HepG2 (cell line): Measurements from ENCODE around the gene KIAA0930. TPM values are rescaled to one million over a fixed set of nuclear protein-coding genes. Genes with fewer than 3 reads are reported as not detected.

Experiments used
- ARID2 ChIP-seq: sonication (generic); formaldehyde crosslinking; IDR thresholded peaks from 2 replicates; pipeline ENCODE4 v1.8.1; 2022; ENCODE audit warnings: mild to moderate bottlenecking, missing genetic modification reagents, borderline replicate concordance
- BORCS8-MEF2B ChIP-seq: sonication (generic); formaldehyde crosslinking; IDR thresholded peaks from 2 replicates; pipeline ENCODE4 v1.8.0; 2022; ENCODE audit warnings: mild to moderate bottlenecking, missing genetic modification reagents
- CBX1 ChIP-seq: IDR thresholded peaks from one replicate; pipeline ENCODE4 v1.6.1; 2016; ENCODE audit warnings: antibody characterized with exemption, low read depth
- EP300 ChIP-seq, 3 experiments: sonication (generic) in 1 of 3; formaldehyde crosslinking in 1 of 3; IDR thresholded peaks; 2 replicates each; pipeline versions ENCODE4 v1.5.1 to v1.6.1; 2011 to 2020; ENCODE audit warnings: low read depth in 2 of 3, low read length in 2 of 3, borderline replicate concordance in 1 of 3, improper control_type of control experiment in 1 of 3, mild to moderate bottlenecking in 1 of 3, missing genetic modification reagents in 1 of 3, moderate library complexity in 1 of 3
- KDM2A ChIP-seq: sonication (generic); formaldehyde crosslinking; IDR thresholded peaks from 2 replicates; pipeline ENCODE4 v1.4.0; 2020; ENCODE audit warnings: low read depth, missing genetic modification reagents, borderline replicate concordance
- KLF16 ChIP-seq, 2 experiments: sonication (generic) in 1 of 2; formaldehyde crosslinking in 1 of 2; IDR thresholded peaks; 2 replicates each; pipeline versions ENCODE4 v1.6.1 to v1.8.0; 2016 to 2023; ENCODE audit warnings: missing genetic modification reagents in 2 of 2, missing compliant biosample characterization in 1 of 2
- MAZ ChIP-seq, 2 experiments: sonication (generic) in 1 of 2; formaldehyde crosslinking in 1 of 2; IDR thresholded peaks; 2 replicates each; pipeline versions ENCODE4 v1.5.0 to v1.6.1; 2012 to 2020; ENCODE audit warnings: low read depth in 2 of 2, mild to moderate bottlenecking in 2 of 2, borderline replicate concordance in 1 of 2, improper control_type of control experiment in 1 of 2, low read length in 1 of 2, missing genetic modification reagents in 1 of 2, moderate library complexity in 1 of 2
- MED8 ChIP-seq: sonication (generic); formaldehyde crosslinking; IDR thresholded peaks from 2 replicates; pipeline ENCODE4 v1.8.1; 2023; ENCODE audit warnings: mild to moderate bottlenecking, missing genetic modification reagents; ENCODE audit not compliant: insufficient replicate concordance
- MIXL1 ChIP-seq: IDR thresholded peaks from 2 replicates; pipeline ENCODE4 v1.6.1; 2016
- MLX ChIP-seq: IDR thresholded peaks from 2 replicates; pipeline ENCODE4 v1.6.1; 2016
- MTA3 ChIP-seq: sonication (generic); formaldehyde crosslinking; IDR thresholded peaks from 2 replicates; pipeline ENCODE4 v1.4.0; 2020; ENCODE audit warnings: missing genetic modification reagents
- NCOR1 ChIP-seq: fragments of 200-600 bp; sonication (generic); IDR thresholded peaks from 2 replicates; pipeline ENCODE4 v1.7.0; 2017; ENCODE audit warnings: antibody characterized with exemption, low read length, borderline replicate concordance
- NFE2 ChIP-seq: sonication (generic); formaldehyde crosslinking; IDR thresholded peaks from 2 replicates; pipeline ENCODE4 v1.4.0; 2020; ENCODE audit warnings: missing genetic modification reagents
- NR2C2 ChIP-seq: sonication (generic); formaldehyde crosslinking; IDR thresholded peaks from 2 replicates; pipeline ENCODE4 v1.4.0; 2020; ENCODE audit warnings: missing genetic modification reagents, mild to moderate bottlenecking, moderate library complexity, borderline replicate concordance
- PHF20 ChIP-seq: sonication (generic); formaldehyde crosslinking; IDR thresholded peaks from 2 replicates; pipeline ENCODE4 v1.5.0; 2020; ENCODE audit warnings: mild to moderate bottlenecking, missing genetic modification reagents
- POLR2G ChIP-seq: fragments of 200-400 bp; formaldehyde crosslinking; IDR thresholded peaks from 2 replicates; pipeline ENCODE4 v1.6.1; 2018; ENCODE audit warnings: mild to moderate bottlenecking, low read depth, low read length, moderate library complexity
- RBM39 ChIP-seq: fragments of 200-400 bp; formaldehyde crosslinking; IDR thresholded peaks from one replicate; pipeline ENCODE4 v1.6.1; 2018; ENCODE audit warnings: antibody characterized with exemption, mild to moderate bottlenecking, low read depth, low read length; ENCODE audit not compliant: poor library complexity, severe bottlenecking
- RFXANK ChIP-seq: IDR thresholded peaks from 2 replicates; pipeline ENCODE4 v1.6.1; 2016
- TARDBP ChIP-seq: sonication (generic); formaldehyde crosslinking; IDR thresholded peaks from 2 replicates; pipeline ENCODE4 v1.8.0; 2022; ENCODE audit warnings: mild to moderate bottlenecking, missing genetic modification reagents
- XRCC5 ChIP-seq: fragments of 200-400 bp; formaldehyde crosslinking; optimal IDR thresholded peaks from 2 replicates; pipeline ENCODE3; 2017; ENCODE audit warnings: mild to moderate bottlenecking, low read length
- YEATS2 ChIP-seq: sonication (generic); formaldehyde crosslinking; IDR thresholded peaks from 2 replicates; pipeline ENCODE4 v1.4.0; 2020; ENCODE audit warnings: missing genetic modification reagents, borderline replicate concordance
- ZBTB25 ChIP-seq: IDR thresholded peaks from 2 replicates; pipeline ENCODE4 v1.6.1; 2018; ENCODE audit warnings: missing genetic modification reagents
- ZFAT ChIP-seq: sonication (generic); formaldehyde crosslinking; conservative IDR thresholded peaks from 2 replicates; pipeline ENCODE4 v1.8.1; 2023; ENCODE audit warnings: missing genetic modification reagents, inconsistent platforms
- ZFP41 ChIP-seq: sonication (generic); formaldehyde crosslinking; IDR thresholded peaks from 2 replicates; pipeline ENCODE4 v1.4.0; 2020; ENCODE audit warnings: mild to moderate bottlenecking, missing genetic modification reagents, borderline replicate concordance
- ZNF18 ChIP-seq: sonication (generic); formaldehyde crosslinking; IDR thresholded peaks from 2 replicates; pipeline ENCODE4 v1.8.0; 2022; ENCODE audit warnings: mild to moderate bottlenecking, missing genetic modification reagents; ENCODE audit not compliant: insufficient replicate concordance
- ZNF564 ChIP-seq: sonication (generic); formaldehyde crosslinking; IDR thresholded peaks from 2 replicates; pipeline ENCODE4 v1.8.1; 2023; ENCODE audit warnings: mild to moderate bottlenecking, missing genetic modification reagents
- ZNF691 ChIP-seq: sonication (generic); formaldehyde crosslinking; IDR thresholded peaks from 2 replicates; pipeline ENCODE4 v1.4.0; 2020; ENCODE audit warnings: missing genetic modification reagents, low read depth, mild to moderate bottlenecking, borderline replicate concordance
- polyA plus RNA-seq, 8 experiments: library from polyadenylated mRNA; depleted of rRNA in 3 of 8; stranded (reverse) in 7 of 8; unstranded in 1 of 8; fragments of >200 nt; fragmentation: Illumina TruSeq in 4 of 8; extraction: Trizol in 4 of 8; gene quantifications; 2 replicates each; pipeline versions ENCODE4 v1.2.1 to v1.2.3, GENCODE V29; 2011 to 2016; ENCODE audit warnings: low read depth in 4 of 8, missing spikeins in 1 of 8, mixed read lengths in 1 of 8; ENCODE audit not compliant: insufficient read depth in 1 of 8
- total RNA-seq, 5 experiments: library from RNA; depleted of rRNA; stranded (reverse); fragments of >200 nt; fragmentation: Illumina TruSeq; extraction: Trizol; gene quantifications; 2 replicates each; pipeline ENCODE4 v1.2.3, GENCODE V29; 2016; ENCODE audit warnings: low read depth in 1 of 5

KIAA0930 gene
- total and polyA plus RNA-seq, 2 of the 13 experiments (the other 11 are each of a cell fraction or from before 2014, with no cell fraction given), result 27.0 to 38.2 TPM

GRCh38 chr22:45272498-45272897 lies 31.8 kb upstream of the KIAA0930 start (continued):
- TF ChIP-seq MAZ (IDR thresholded peaks at IDR 0.05; ENCODE audit: borderline replicate concordance, low read depth, low read length) (no peak), MAZ (CRISPR knock-in tag; IDR thresholded peaks at IDR 0.05; ENCODE audit: low read depth) (no peak), CBX1 (no peak), MED8 (CRISPR knock-in tag) (no peak), TARDBP (peak; percentile 78), NR2C2 (CRISPR knock-in tag) (no peak), RFXANK (CRISPR knock-in tag) (no peak), PHF20 (CRISPR knock-in tag) (no peak), KDM2A (CRISPR knock-in tag) (peak; percentile 38; the same call in 1 of the 2 replicates), MIXL1 (CRISPR knock-in tag) (no peak), MLX (CRISPR knock-in tag) (peak; percentile 52; the same call in 1 of the 2 replicates), NFE2 (CRISPR knock-in tag) (no peak), BORCS8-MEF2B (CRISPR knock-in tag) (0 out of 2 replicates have a peak, but pooled peaks have one; percentile 30), NCOR1 (0 out of 2 replicates have a peak, but pooled peaks have one; percentile 29), ZFAT (CRISPR knock-in tag) (no peak), ZFP41 (CRISPR knock-in tag) (no peak), ZNF691 (CRISPR knock-in tag) (0 out of 2 replicates have a peak, but pooled peaks have one; percentile 22), ZBTB25 (CRISPR knock-in tag) (no peak), ZNF564 (CRISPR knock-in tag) (no peak), MTA3 (CRISPR knock-in tag) (no peak), RBM39 (no peak), EP300 (IDR thresholded peaks at IDR 0.05; ENCODE audit: low read depth in 2 of 2, low read length in 2 of 2) (peak in 1 of 2 experiments; percentile 63; a peak in 1 of 4 replicates), EP300 (CRISPR knock-in tag; IDR thresholded peaks at IDR 0.05; ENCODE audit: borderline replicate concordance) (no peak), KLF16 (CRISPR knock-in tag; IDR thresholded peaks at IDR 0.05) (no peak), ARID2 (CRISPR knock-in tag) (0 out of 2 replicates have a peak, but pooled peaks have one; percentile 46), POLR2G (peak; percentile 65), XRCC5 (no peak), YEATS2 (CRISPR knock-in tag) (no peak), ZNF18 (CRISPR knock-in tag) (no peak)
